ENCODE data around the gene SDHAF3. TPM values are rescaled to one million over a fixed set of nuclear protein-coding genes. Genes with fewer than 3 reads are reported as not detected.

Gene SDHAF3
- total RNA-seq, 1 experiment from 2014 or later = 16.1 TPM

DNA sequence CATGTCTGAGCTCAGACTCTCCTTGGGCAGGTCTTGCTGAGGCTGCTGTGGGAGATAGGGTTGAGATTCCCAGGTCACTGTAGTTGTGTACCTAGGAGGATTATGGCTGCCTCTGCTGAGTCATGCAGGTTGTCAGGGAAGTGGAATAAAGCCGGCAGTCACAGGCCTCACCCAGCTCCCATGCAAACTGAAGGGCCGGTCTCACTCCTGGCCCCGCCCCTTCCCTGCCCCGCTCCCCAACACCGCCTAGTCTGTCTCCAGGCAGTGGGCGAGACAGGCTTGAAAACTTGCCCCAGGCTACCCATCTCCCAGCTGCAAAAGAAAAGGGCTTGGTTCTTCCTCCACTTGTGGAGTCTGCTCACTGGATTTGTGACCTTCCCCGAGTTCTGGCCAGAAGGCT lies 41.6 kb upstream of the SDHAF3 start:
- Histone ChIP-seq H3K4me3 (ENCODE audit: low read depth in 2 of 2, low read length in 2 of 2) (no peak overlapping the region), H3K27me3 (ENCODE audit: control insufficient read depth, insufficient read depth, low read length) (no peaks in the 10 kb centered on the region), H3K9me3 (ENCODE audit: control insufficient read depth, insufficient read depth, low read depth, low read length) (no peaks in the 10 kb centered on the region), H3K27ac (ENCODE audit: low read length) (no peak overlapping the region), H3K36me3 (ENCODE audit: control insufficient read depth, insufficient read depth, low read length) (no peaks in the 10 kb centered on the region), H3K4me1 (ENCODE audit: control insufficient read depth, insufficient read depth, low read length) (no peaks in the 10 kb centered on the region)
- POLR2A ChIA-PET = no interaction called here
- in situ Hi-C loops (cut with HindIII; ENCODE audit: low pct_unique_long_range_greater_than_20kb, low sequenced_read_pairs) = no loop called here
- no TSS peak for BruUV-seq (replicated peaks)
- DNase-seq (ENCODE audit: low read depth, low spot score) = no peak
- TF ChIP-seq POLR2AphosphoS5 (IDR thresholded peaks at IDR 0.05; ENCODE audit: low read depth, low read length) = no peak
- intact Hi-C loops (cut with micrococcal nuclease; ENCODE audit: unreplicated experiment) = no loop called here
- CTCF ChIA-PET = no interaction called here
- ATAC-seq = no peak

- Histone ChIP-seq H3K36me3 (ENCODE audit: control insufficient read depth, insufficient read depth, low read length) (no peaks in the 10 kb centered on the region), H3K27ac (ENCODE audit: low read length) (no peak overlapping the region), H3K9me3 (ENCODE audit: control insufficient read depth, insufficient read depth, low read depth, low read length) (no peaks in the 10 kb centered on the region), H3K4me3 (ENCODE audit: low read depth in 2 of 2, low read length in 2 of 2) (no peak overlapping the region), H3K4me1 (ENCODE audit: control insufficient read depth, insufficient read depth, low read length) (no peaks in the 10 kb centered on the region), H3K27me3 (ENCODE audit: control insufficient read depth, insufficient read depth, low read length) (no peaks in the 10 kb centered on the region)
- POLR2A ChIA-PET = no interaction called here
- no TSS peak for BruUV-seq (replicated peaks)
- ATAC-seq = no peak
- no peak for TF ChIP-seq REST (IDR thresholded peaks at IDR 0.05; ENCODE audit: insufficient read depth in 1 of 2, low read depth in 2 of 2, low read length in 1 of 2)
- no peak for TF ChIP-seq SIN3A (IDR thresholded peaks at IDR 0.05; ENCODE audit: borderline replicate concordance, insufficient read depth, low read depth, low read length)
- TF ChIP-seq TCF7L2 (IDR thresholded peaks at IDR 0.05; ENCODE audit: low read depth, low read length) = no peak
- no peak for TF ChIP-seq CTCF (IDR thresholded peaks at IDR 0.05)
- TF ChIP-seq POLR2AphosphoS5 (IDR thresholded peaks at IDR 0.05; ENCODE audit: low read depth, low read length) = no peak
- CTCF ChIA-PET = no interaction called here
- intact Hi-C loops (cut with micrococcal nuclease; ENCODE audit: unreplicated experiment) (no loop called here), in situ Hi-C loops (cut with HindIII; ENCODE audit: low pct_unique_long_range_greater_than_20kb, low sequenced_read_pairs) (no loop called here)
- no peak for DNase-seq (ENCODE audit: low read depth, low spot score)
These were observed 39.2 kb upstream of the SDHAF3 start for GRCh38 chr7:97078023-97078969.

- H3K9me3 ChIP-seq (ENCODE audit: control insufficient read depth, insufficient read depth, low read depth, low read length) = no peaks in the 10 kb centered on the region
- intact Hi-C loops (cut with micrococcal nuclease; ENCODE audit: unreplicated experiment) (no loop called here), in situ Hi-C loops (cut with HindIII; ENCODE audit: low pct_unique_long_range_greater_than_20kb, low sequenced_read_pairs) (no loop called here)
- ChIA-PET POLR2A (no interaction called here), CTCF (no interaction called here)
- ATAC-seq (no peak), DNase-seq (ENCODE audit: low read depth, low spot score) (no peak)
- no TSS peak for BruUV-seq (replicated peaks)
- H3K27me3 ChIP-seq (ENCODE audit: control insufficient read depth, insufficient read depth, low read length) = no peaks in the 10 kb centered on the region
- H3K27ac ChIP-seq (ENCODE audit: low read length) = no peak overlapping the region
- H3K4me1 ChIP-seq (ENCODE audit: control insufficient read depth, insufficient read depth, low read length) = no peaks in the 10 kb centered on the region
- TF ChIP-seq POLR2AphosphoS5 (IDR thresholded peaks at IDR 0.05; ENCODE audit: low read depth, low read length) (no peak), CTCF (IDR thresholded peaks at IDR 0.05) (no peak), SIN3A (IDR thresholded peaks at IDR 0.05; ENCODE audit: borderline replicate concordance, insufficient read depth, low read depth, low read length) (no peak), REST (IDR thresholded peaks at IDR 0.05; ENCODE audit: insufficient read depth in 1 of 2, low read depth in 2 of 2, low read length in 1 of 2) (no peak), TCF7L2 (IDR thresholded peaks at IDR 0.05; ENCODE audit: low read depth, low read length) (no peak)
- H3K4me3 ChIP-seq (ENCODE audit: low read depth in 2 of 2, low read length in 2 of 2) = no peak overlapping the region
- H3K36me3 ChIP-seq (ENCODE audit: control insufficient read depth, insufficient read depth, low read length) = no peaks in the 10 kb centered on the region
These were observed 38.2 kb upstream of the SDHAF3 start for GRCh38 chr7:97079300-97079699.
